ENCODE data around the gene FDCSP. TPM values are rescaled to one million over a fixed set of nuclear protein-coding genes. Genes with fewer than 3 reads are reported as not detected.
A peak's percentile ranks its signal among the peaks of the same experiment; 100 is the strongest.
"Not testable (repeated sequence)": the region's sequence is repeated elsewhere in the genome, so short reads cannot be mapped to it uniquely, and the experiment has no call there.

The FDCSP gene
- total and polyA plus RNA-seq, 2 of the 13 experiments (the other 11 are each of a cell fraction or from before 2014, with no cell fraction given): not detected

DNA sequence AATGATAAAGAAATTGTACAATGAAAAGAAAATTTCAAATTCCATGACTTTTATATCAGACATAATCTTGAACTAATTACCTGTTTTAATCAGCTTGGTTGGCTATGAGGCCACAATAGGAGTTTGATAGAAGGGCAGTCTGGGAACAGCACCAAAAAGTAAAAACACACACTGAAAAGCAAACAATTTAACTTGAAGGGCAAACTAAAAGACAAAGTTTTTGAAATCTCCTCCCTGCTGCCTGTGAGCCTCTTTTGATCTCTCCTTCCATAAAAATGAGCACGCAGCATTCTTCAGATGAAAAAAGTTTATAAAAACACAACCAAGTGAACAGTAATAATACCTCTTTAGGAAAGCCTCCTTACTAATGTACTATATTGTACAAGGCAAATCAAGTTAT is 22.3 kb upstream of the FDCSP start (continued):
- TF ChIP-seq TAF15 (IDR thresholded peaks at IDR 0.05; ENCODE audit: low read depth, low read length, poor library complexity, severe bottlenecking) (no peak), FIP1L1 (IDR thresholded peaks at IDR 0.05; ENCODE audit: borderline replicate concordance, insufficient read depth, low read depth, low read length) (no peak), PHB2 (IDR thresholded peaks at IDR 0.05; ENCODE audit: partially characterized antibody) (no peak), ZNF232 (CRISPR knock-in tag; IDR thresholded peaks at IDR 0.05; ENCODE audit: borderline replicate concordance) (no peak)
- TF ChIP-seq, protein P1, sequence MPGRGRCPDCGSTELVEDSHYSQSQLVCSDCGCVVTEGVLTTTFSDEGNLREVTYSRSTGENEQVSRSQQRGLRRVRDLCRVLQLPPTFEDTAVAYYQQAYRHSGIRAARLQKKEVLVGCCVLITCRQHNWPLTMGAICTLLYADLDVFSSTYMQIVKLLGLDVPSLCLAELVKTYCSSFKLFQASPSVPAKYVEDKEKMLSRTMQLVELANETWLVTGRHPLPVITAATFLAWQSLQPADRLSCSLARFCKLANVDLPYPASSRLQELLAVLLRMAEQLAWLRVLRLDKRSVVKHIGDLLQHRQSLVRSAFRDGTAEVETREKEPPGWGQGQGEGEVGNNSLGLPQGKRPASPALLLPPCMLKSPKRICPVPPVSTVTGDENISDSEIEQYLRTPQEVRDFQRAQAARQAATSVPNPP (CRISPR knock-in tag; IDR thresholded peaks at IDR 0.05): no peak

DNA sequence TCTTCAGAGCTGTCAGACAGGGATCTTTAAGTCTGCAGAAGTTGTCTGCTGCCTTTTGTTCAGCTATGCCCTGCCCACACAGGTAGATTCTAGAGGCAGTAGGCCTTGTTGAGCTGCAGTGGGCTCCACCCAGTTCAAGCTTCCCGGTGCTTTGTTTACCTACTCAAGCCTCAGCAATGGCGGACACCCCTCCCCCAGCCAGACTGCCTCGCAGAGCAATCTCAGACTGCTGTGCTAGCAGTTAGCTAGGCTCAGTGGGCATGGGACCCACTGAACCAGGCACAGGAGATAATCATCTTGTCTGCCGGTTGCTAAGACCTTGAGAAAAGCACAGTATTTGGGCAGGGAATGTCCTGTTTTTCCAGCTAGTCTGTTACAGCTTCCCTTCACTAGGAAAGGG is 13.2 kb upstream of the FDCSP start:
- H3K9me3 ChIP-seq (ENCODE audit: low read length); DNase-seq (ENCODE audit: low spot score); H2AFZ ChIP-seq (ENCODE audit: low read length); H3K4me1 ChIP-seq (ENCODE audit: insufficient read depth, low read length); FAIRE-seq; H3K4me2 ChIP-seq (ENCODE audit: low read depth, low read length); H4K20me1 ChIP-seq (ENCODE audit: insufficient read depth, low read length); H3K36me3 ChIP-seq (replicated peaks in 1 of 2; ENCODE audit: control insufficient read depth in 1 of 2, insufficient read depth in 2 of 2, low read length in 2 of 2); H3K9ac ChIP-seq (ENCODE audit: insufficient read depth, low read depth, low read length); H3K79me2 ChIP-seq (ENCODE audit: insufficient read depth, low read length); intact Hi-C loops (cut with micrococcal nuclease; ENCODE audit: unreplicated experiment); POLR2A ChIA-PET; H3K27me3 ChIP-seq (ENCODE audit: control insufficient read depth in 1 of 2, insufficient read depth in 2 of 2, low read length in 2 of 2); BruUV-seq (replicated peaks); CTCF ChIA-PET (ENCODE audit: low intra/inter-chr PET ratio, low total read pairs); H3K27ac ChIP-seq (ENCODE audit: extremely low read length, insufficient read depth, low read length); in situ Hi-C loops (cut with HindIII; ENCODE audit: extremely low pct_ligation_motif_present, low pct_unique_long_range_greater_than_20kb); H3K4me3 ChIP-seq (replicated peaks in 1 of 3; ENCODE audit: insufficient read depth in 1 of 3, low read depth in 2 of 3, low read length in 3 of 3); ATAC-seq; TF ChIP-seq FOXA1 (IDR thresholded peaks at IDR 0.05): not testable (repeated sequence)
- TF ChIP-seq ZMYM4 (CRISPR knock-in tag; IDR thresholded peaks at IDR 0.05) (peak; percentile 35; the same call in 1 of the 2 replicates), FOXA1 (CRISPR knock-in tag; IDR thresholded peaks at IDR 0.05) (0 out of 2 replicates have a peak, but pooled peaks have one; percentile 3), ZNF644 (CRISPR knock-in tag; IDR thresholded peaks at IDR 0.05; ENCODE audit: low read depth) (0 out of 2 replicates have a peak, but pooled peaks have one; percentile 17)
- TF ChIP-seq, protein P2, sequence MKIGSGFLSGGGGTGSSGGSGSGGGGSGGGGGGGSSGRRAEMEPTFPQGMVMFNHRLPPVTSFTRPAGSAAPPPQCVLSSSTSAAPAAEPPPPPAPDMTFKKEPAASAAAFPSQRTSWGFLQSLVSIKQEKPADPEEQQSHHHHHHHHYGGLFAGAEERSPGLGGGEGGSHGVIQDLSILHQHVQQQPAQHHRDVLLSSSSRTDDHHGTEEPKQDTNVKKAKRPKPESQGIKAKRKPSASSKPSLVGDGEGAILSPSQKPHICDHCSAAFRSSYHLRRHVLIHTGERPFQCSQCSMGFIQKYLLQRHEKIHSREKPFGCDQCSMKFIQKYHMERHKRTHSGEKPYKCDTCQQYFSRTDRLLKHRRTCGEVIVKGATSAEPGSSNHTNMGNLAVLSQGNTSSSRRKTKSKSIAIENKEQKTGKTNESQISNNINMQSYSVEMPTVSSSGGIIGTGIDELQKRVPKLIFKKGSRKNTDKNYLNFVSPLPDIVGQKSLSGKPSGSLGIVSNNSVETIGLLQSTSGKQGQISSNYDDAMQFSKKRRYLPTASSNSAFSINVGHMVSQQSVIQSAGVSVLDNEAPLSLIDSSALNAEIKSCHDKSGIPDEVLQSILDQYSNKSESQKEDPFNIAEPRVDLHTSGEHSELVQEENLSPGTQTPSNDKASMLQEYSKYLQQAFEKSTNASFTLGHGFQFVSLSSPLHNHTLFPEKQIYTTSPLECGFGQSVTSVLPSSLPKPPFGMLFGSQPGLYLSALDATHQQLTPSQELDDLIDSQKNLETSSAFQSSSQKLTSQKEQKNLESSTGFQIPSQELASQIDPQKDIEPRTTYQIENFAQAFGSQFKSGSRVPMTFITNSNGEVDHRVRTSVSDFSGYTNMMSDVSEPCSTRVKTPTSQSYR (CRISPR knock-in tag; IDR thresholded peaks at IDR 0.05; ENCODE audit: borderline replicate concordance): peak; percentile 51; the same call in 1 of the 2 replicates
- 74% methylated on average over 3 of the region's 4 CpGs for WGBS (ENCODE audit: low lambda C conversion rate)

DNA sequence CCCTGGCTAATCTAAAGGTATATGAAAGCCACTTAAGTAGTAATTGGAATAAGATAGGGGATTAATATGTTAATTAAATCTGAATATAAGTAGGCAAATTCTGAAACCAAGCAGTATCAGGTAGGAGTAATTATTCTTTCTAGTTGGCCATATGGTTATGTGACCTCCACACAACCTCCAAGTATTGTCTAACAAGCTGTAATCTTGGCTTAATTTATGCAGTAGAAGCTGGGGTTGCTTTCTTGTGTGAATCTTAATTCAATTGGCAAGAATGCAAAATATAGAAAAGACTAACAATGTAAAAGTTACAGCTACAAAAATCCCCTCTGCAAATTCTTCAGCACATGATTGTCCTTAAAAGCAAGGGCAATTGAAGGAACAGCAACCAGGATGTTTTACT is 9.8 kb upstream of the FDCSP start:
- H3K9me3 ChIP-seq (ENCODE audit: low read length); H3K27me3 ChIP-seq (ENCODE audit: control insufficient read depth in 1 of 2, insufficient read depth in 2 of 2, low read length in 2 of 2); H3K4me1 ChIP-seq (ENCODE audit: insufficient read depth, low read length); DNase-seq (ENCODE audit: low spot score); H3K27ac ChIP-seq (ENCODE audit: extremely low read length, insufficient read depth, low read length); POLR2A ChIA-PET; H2AFZ ChIP-seq (ENCODE audit: low read length); H3K79me2 ChIP-seq (ENCODE audit: insufficient read depth, low read length); intact Hi-C loops (cut with micrococcal nuclease; ENCODE audit: unreplicated experiment); H4K20me1 ChIP-seq (ENCODE audit: insufficient read depth, low read length); H3K4me3 ChIP-seq (replicated peaks in 1 of 3; ENCODE audit: insufficient read depth in 1 of 3, low read depth in 2 of 3, low read length in 3 of 3); H3K36me3 ChIP-seq (replicated peaks in 1 of 2; ENCODE audit: control insufficient read depth in 1 of 2, insufficient read depth in 2 of 2, low read length in 2 of 2); ATAC-seq; CTCF ChIA-PET (ENCODE audit: low intra/inter-chr PET ratio, low total read pairs); FAIRE-seq; in situ Hi-C loops (cut with HindIII; ENCODE audit: extremely low pct_ligation_motif_present, low pct_unique_long_range_greater_than_20kb); H3K4me2 ChIP-seq (ENCODE audit: low read depth, low read length); BruUV-seq (replicated peaks); H3K9ac ChIP-seq (ENCODE audit: insufficient read depth, low read depth, low read length): not testable (repeated sequence)

Measured in HepG2 (cell line).